Measurements from ENCODE around the gene CFAP20DC. TPM values are rescaled to one million over a fixed set of nuclear protein-coding genes. Genes with fewer than 3 reads are reported as not detected.
"Not testable (repeated sequence)": the region's sequence is repeated elsewhere in the genome, so short reads cannot be mapped to it uniquely, and the experiment has no call there.

CFAP20DC gene
- total RNA-seq, 2 donors from 2014 or later, result 1.8 to 6.2 TPM

DNA sequence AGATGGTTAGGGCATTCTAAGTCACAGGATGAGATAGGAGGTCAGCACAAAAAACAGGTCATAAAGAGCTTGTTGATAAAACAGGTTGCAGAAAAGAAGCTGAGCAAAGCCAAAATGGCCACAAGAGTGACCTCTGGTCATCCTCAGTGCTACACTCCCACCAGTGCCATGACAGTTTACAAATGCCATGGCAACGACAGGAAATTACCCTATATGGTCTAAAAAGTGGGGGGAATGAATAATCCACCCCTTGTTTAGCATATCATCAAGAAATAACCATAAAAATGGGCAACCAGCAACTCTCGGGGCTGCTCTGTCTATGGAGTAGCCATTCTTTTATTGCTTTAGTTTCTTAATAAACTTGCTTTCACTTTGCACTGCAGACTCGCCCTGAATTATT is 353.0 kb downstream of the CFAP20DC start:
- H3K27ac Mint-ChIP-seq; ATAC-seq (replicated peaks); H3K36me3 Mint-ChIP-seq (ENCODE audit: low read depth); H3K27me3 Mint-ChIP-seq; H3K4me1 Mint-ChIP-seq; H3K9me3 Mint-ChIP-seq; H3K4me3 Mint-ChIP-seq: not testable (repeated sequence)

DNA sequence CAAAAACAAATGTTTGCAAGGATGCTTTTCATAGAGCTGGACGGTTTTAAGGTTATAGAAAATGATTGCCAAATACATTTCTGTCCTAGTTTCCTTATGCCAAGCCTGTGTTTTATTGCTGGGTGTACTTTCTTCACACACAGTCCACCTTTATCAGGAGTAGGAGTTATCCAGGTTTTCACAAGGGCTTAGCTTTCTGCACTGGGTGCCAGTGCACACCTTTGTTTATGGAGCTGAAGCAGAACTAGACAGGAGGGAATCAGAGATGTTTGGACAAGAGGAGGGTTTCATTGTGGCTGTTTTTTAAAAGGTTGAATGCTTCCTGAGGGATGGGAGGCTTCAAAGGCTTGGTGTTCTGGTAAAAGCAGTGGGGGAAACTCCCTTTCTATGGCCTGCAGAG is 353.7 kb downstream of the CFAP20DC start:
- Mint-ChIP-seq H3K4me3 (no peak overlapping the region), H3K4me1 (no peaks in the 10 kb centered on the region), H3K9me3 (peaks cover 3% of the 10 kb centered on the region), H3K27me3 (peaks cover 5% of the 10 kb centered on the region), H3K36me3 (ENCODE audit: low read depth) (no peaks in the 10 kb centered on the region), H3K27ac (no peak overlapping the region)
- no peak for ATAC-seq (replicated peaks)

DNA sequence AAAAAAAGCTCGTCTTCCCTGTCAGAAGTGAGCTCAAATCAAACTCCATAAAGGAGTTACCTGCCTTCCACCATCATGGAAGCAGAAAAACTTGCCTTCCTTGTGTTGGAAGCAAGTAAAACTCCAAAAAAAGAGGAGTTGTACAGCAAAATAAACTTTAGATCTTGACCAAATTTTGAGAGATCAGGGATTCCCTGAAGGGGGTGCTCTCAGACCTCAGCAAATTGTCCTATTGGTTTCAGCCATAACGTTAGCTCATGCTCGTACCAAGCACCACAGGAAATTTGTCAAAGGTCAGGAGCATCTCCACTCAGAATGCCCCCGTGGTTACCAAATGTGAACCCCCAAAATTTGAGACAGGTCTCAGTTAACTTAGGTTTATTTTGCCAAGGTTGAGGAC is 354.5 kb downstream of the CFAP20DC start:
- H3K4me3 Mint-ChIP-seq; H3K27ac Mint-ChIP-seq; H3K36me3 Mint-ChIP-seq (ENCODE audit: low read depth); H3K4me1 Mint-ChIP-seq; ATAC-seq (replicated peaks); H3K9me3 Mint-ChIP-seq; H3K27me3 Mint-ChIP-seq: not testable (repeated sequence)

- peaks cover 3% of the 10 kb centered on the region for H3K9me3 Mint-ChIP-seq
- no peak for ATAC-seq (replicated peaks)
- no peaks in the 10 kb centered on the region for H3K36me3 Mint-ChIP-seq (ENCODE audit: low read depth)
- no peak overlapping the region for H3K27ac Mint-ChIP-seq
- H3K4me1 Mint-ChIP-seq, result no peaks in the 10 kb centered on the region
- no peak overlapping the region for H3K4me3 Mint-ChIP-seq
- peaks cover 14% of the 10 kb centered on the region for H3K27me3 Mint-ChIP-seq
Measured at GRCh38 chr3:58693940-58694850, 355.6 kb downstream of the CFAP20DC start.

DNA sequence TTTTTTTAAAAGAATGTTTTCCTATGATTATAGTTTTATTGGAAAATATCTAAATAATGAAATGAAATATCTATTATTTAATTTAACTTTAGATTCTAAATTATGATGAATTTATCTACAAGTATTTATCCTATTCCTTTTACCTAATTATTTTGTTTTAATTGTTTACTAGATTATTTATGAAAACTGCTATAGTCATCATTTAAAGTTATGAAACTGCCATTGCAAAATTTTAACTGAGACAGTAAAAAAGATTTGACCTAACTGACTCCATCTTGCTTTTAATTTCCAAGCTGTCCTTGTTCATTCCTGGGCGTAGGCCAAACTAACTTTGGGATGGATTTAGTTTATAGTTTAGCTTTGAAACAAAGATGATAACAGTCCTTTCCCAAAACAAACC is 357.3 kb downstream of the CFAP20DC start:
- no peaks in the 10 kb centered on the region for H3K4me1 Mint-ChIP-seq
- no peak for ATAC-seq (replicated peaks)
- no peaks in the 10 kb centered on the region for H3K36me3 Mint-ChIP-seq (ENCODE audit: low read depth)
- peaks cover 22% of the 10 kb centered on the region for H3K27me3 Mint-ChIP-seq
- no peak overlapping the region for H3K27ac Mint-ChIP-seq
- H3K9me3 Mint-ChIP-seq, result peaks cover 3% of the 10 kb centered on the region
- no peak overlapping the region for H3K4me3 Mint-ChIP-seq

Measured in activated T-helper 17 cell treated with anti-CD3 and anti-CD28 coated beads, Interleukin-2, amount 50 U/mL, for 72 hours (primary cell).